GM23338 (cell line): ENCODE measurements around the gene MYO16. TPM values are rescaled to one million over a fixed set of nuclear protein-coding genes. Genes with fewer than 3 reads are reported as not detected.

Source experiments
- ATAC-seq: fragments of 200-7000 bp; cut with Tn5 transposase; 3 replicates; pipeline ENCODE4 v1.9.1; 2020
- DNase-seq: peaks from one replicate; pipeline ENCODE4 v3.0.0-alpha.2; 2015; ENCODE audit warnings: low spot score
- H2AFZ ChIP-seq: fragments of 200-600 bp; sonication (generic); 2 replicates; pipeline ENCODE4 v1.8.0; 2016; ENCODE audit warnings: antibody characterized with exemption, mild to moderate bottlenecking, moderate library complexity
- H3F3A ChIP-seq: fragments of 200-600 bp; sonication (generic); replicated peaks from 2 replicates; pipeline ENCODE4 v1.8.0; 2017; ENCODE audit warnings: antibody characterized with exemption, mixed run types, low read depth
- H3K27ac ChIP-seq: fragments of 200-600 bp; sonication (generic); 2 replicates; pipeline ENCODE4 v1.6.1; 2016; ENCODE audit warnings: low read depth
- H3K27me3 ChIP-seq: fragments of 200-600 bp; sonication (generic); 2 replicates; pipeline ENCODE4 v1.8.0; 2016; ENCODE audit warnings: mild to moderate bottlenecking, mixed run types, moderate library complexity; ENCODE audit not compliant: insufficient read depth
- H3K36me3 ChIP-seq: fragments of 200-600 bp; sonication (generic); 2 replicates; pipeline ENCODE4 v1.8.0; 2016; ENCODE audit warnings: mild to moderate bottlenecking; ENCODE audit not compliant: insufficient read depth
- H3K4me1 ChIP-seq: fragments of 200-600 bp; sonication (generic); 2 replicates; pipeline ENCODE4 v1.8.0; 2016; ENCODE audit warnings: mild to moderate bottlenecking, moderate library complexity; ENCODE audit not compliant: insufficient read depth
- H3K4me2 ChIP-seq: fragments of 200-600 bp; sonication (generic); 2 replicates; pipeline ENCODE4 v1.7.1; 2017; ENCODE audit warnings: mixed run types
- H3K4me3 ChIP-seq: fragments of 200-600 bp; sonication (generic); 2 replicates; pipeline ENCODE4 v1.6.1; 2016; ENCODE audit warnings: mixed run types
- H3K79me2 ChIP-seq: fragments of 200-600 bp; sonication (generic); replicated peaks from 2 replicates; pipeline ENCODE4 v1.8.0; 2017; ENCODE audit warnings: mild to moderate bottlenecking; ENCODE audit not compliant: insufficient read depth
- H3K9me2 ChIP-seq: fragments of 200-600 bp; sonication (generic); 2 replicates; pipeline ENCODE4 v1.8.0; 2017; ENCODE audit not compliant: insufficient read depth
- H4K20me1 ChIP-seq: fragments of 200-600 bp; sonication (generic); replicated peaks from 2 replicates; pipeline ENCODE4 v1.8.0; 2017; ENCODE audit warnings: mild to moderate bottlenecking; ENCODE audit not compliant: insufficient read depth
- H3K27ac Mint-ChIP-seq: 2 replicates; pipeline ENCODE4 v1.8.0; 2020; ENCODE audit warnings: inconsistent platforms, mild to moderate bottlenecking, moderate library complexity, mixed read lengths
- H3K27me3 Mint-ChIP-seq: 3 replicates; pipeline ENCODE4 v1.8.0; 2022; ENCODE audit warnings: low read depth, mild to moderate bottlenecking, moderate library complexity, mixed read lengths, inconsistent platforms; ENCODE audit not compliant: insufficient read depth, poor library complexity
- H3K36me3 Mint-ChIP-seq: 3 replicates; pipeline ENCODE4 v1.8.0; 2021; ENCODE audit warnings: low read depth, mild to moderate bottlenecking, inconsistent platforms, moderate library complexity, mixed read lengths
- H3K4me1 Mint-ChIP-seq: 3 replicates; pipeline ENCODE4 v1.8.0; 2020; ENCODE audit warnings: mild to moderate bottlenecking, inconsistent platforms, mixed read lengths
- H3K4me3 Mint-ChIP-seq: 3 replicates; pipeline ENCODE4 v1.8.0; 2021; ENCODE audit warnings: moderate library complexity, mild to moderate bottlenecking, inconsistent platforms, mixed read lengths
- H3K9me3 Mint-ChIP-seq: 3 replicates; pipeline ENCODE4 v1.8.0; 2020; ENCODE audit warnings: moderate library complexity, mild to moderate bottlenecking, inconsistent platforms, mixed read lengths
- CREB1 ChIP-seq: fragments of 250-450 bp; sonication (Bioruptor Pico); IDR thresholded peaks from 2 replicates; pipeline ENCODE4 v1.5.0; 2020; ENCODE audit warnings: low read depth, mild to moderate bottlenecking, moderate library complexity
- EZH2 ChIP-seq: fragments of 200-600 bp; sonication (generic); IDR thresholded peaks from one replicate; pipeline ENCODE4 v1.8.0; 2017; ENCODE audit warnings: antibody characterized with exemption, mild to moderate bottlenecking, low read depth; ENCODE audit not compliant: unreplicated experiment
- EZH2phosphoT487 ChIP-seq: fragments of 200-600 bp; sonication (generic); IDR thresholded peaks from one replicate; pipeline ENCODE4 v1.8.1; 2018; ENCODE audit warnings: antibody characterized with exemption; ENCODE audit not compliant: unreplicated experiment
- JUNB ChIP-seq: IDR thresholded peaks from one replicate; pipeline ENCODE4 v1.6.1; 2016; ENCODE audit warnings: antibody characterized with exemption; ENCODE audit not compliant: unreplicated experiment
- NANOG ChIP-seq: IDR thresholded peaks from 2 replicates; pipeline ENCODE4 v1.6.1; 2016; ENCODE audit warnings: antibody characterized with exemption, borderline replicate concordance
- POLR2AphosphoS5 ChIP-seq: IDR thresholded peaks from 2 replicates; pipeline ENCODE4 v1.6.1; 2016; ENCODE audit warnings: antibody characterized with exemption, low read depth
- STAT1 ChIP-seq: IDR thresholded peaks from one replicate; pipeline ENCODE4 v1.6.1; 2016; ENCODE audit warnings: antibody characterized with exemption; ENCODE audit not compliant: unreplicated experiment
- ZNF114 ChIP-seq: fragments of 250-450 bp; sonication (Bioruptor Pico); IDR thresholded peaks from 2 replicates; pipeline ENCODE4 v1.5.0; 2020; ENCODE audit warnings: mild to moderate bottlenecking, moderate library complexity
- ZNF331 ChIP-seq: fragments of 250-450 bp; sonication (Bioruptor Pico); IDR thresholded peaks from 2 replicates; pipeline ENCODE4 v1.5.0; 2020; ENCODE audit warnings: low read depth, mild to moderate bottlenecking, moderate library complexity
- polyA plus RNA-seq: library from polyadenylated mRNA; unstranded; fragments of >200 nt; fragmentation: Nextera tagmentation; extraction: Ambion mirVana; gene quantifications from 2 replicates; pipeline ENCODE4 v1.2.1, GENCODE V29; 2016
- total RNA-seq: library from RNA; depleted of rRNA; stranded (reverse); fragments of >200 nt; shearing (Covaris generic); gene quantifications from 2 replicates; pipeline ENCODE4 v1.2.3, GENCODE V29; 2014
- TF ChIP-seq, protein P1 (sequence below), 2 experiments: fragments of 200-600 bp in 1 of 2; sonication (generic) in 1 of 2; conservative IDR thresholded peaks; 2 replicates each; pipeline versions ENCODE4 v1.5.1 to v1.6.1; 2016 to 2017; ENCODE audit warnings: antibody characterized with exemption in 2 of 2, low read depth in 2 of 2, mild to moderate bottlenecking in 2 of 2, moderate library complexity in 1 of 2
- TF ChIP-seq, protein P2 (sequence below): fragments of 250-450 bp; sonication (Bioruptor Pico); IDR thresholded peaks from 2 replicates; pipeline ENCODE4 v1.5.0; 2020; ENCODE audit warnings: mild to moderate bottlenecking, moderate library complexity
- TF ChIP-seq, protein P3 (sequence below): IDR thresholded peaks from 2 replicates; pipeline ENCODE4 v1.6.1; 2016; ENCODE audit warnings: antibody characterized with exemption
- TF ChIP-seq, protein P4 (sequence below): IDR thresholded peaks from one replicate; pipeline ENCODE4 v1.6.1; 2018; ENCODE audit warnings: antibody characterized with exemption; ENCODE audit not compliant: unreplicated experiment

Gene MYO16
- total and polyA plus RNA-seq, 2 experiments from 2014 or later, result 0.10 to 0.13 TPM

DNA sequence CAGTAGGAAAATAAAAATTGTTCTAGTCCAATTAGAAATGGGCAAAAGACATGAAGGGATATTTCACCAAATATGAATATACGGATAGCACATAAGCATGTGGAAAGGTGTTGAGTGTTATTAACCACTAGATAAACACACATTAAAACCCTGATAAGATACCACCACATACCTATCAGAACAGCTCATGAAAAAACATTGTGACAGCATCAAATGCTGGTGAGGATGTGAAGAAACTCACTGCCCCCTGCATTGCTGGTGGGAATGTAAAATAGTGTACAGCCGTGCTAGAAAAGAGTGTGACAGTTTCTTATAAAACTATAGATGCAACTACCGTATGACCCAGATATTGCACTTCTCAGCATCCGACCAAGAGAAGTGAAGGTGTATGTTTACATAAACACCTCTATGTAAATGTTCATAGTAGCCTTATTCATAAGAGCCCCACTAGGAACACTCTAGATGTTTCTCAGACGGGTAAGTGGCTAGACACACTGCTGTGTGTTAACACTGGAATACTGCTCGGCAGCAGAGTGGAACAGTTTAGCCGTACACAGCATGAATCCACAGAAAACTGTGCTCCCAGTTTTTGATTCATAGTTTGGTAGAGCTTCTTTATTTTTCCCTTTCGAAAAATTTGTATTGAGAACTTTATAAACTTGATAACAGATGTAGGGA lies 321.1 kb downstream of the MYO16 start:
- DNase-seq (no peak), ATAC-seq (no peak)
- Mint-ChIP-seq H3K27ac (no peak overlapping the region), H3K4me3 (no peak overlapping the region), H3K4me1 (no peaks in the 10 kb centered on the region), H3K9me3 (no peaks in the 10 kb centered on the region), H3K27me3 (no peaks in the 10 kb centered on the region), H3K36me3 (no peaks in the 10 kb centered on the region)
- TF ChIP-seq EZH2phosphoT487, result no peak
- TF ChIP-seq, protein P1, sequence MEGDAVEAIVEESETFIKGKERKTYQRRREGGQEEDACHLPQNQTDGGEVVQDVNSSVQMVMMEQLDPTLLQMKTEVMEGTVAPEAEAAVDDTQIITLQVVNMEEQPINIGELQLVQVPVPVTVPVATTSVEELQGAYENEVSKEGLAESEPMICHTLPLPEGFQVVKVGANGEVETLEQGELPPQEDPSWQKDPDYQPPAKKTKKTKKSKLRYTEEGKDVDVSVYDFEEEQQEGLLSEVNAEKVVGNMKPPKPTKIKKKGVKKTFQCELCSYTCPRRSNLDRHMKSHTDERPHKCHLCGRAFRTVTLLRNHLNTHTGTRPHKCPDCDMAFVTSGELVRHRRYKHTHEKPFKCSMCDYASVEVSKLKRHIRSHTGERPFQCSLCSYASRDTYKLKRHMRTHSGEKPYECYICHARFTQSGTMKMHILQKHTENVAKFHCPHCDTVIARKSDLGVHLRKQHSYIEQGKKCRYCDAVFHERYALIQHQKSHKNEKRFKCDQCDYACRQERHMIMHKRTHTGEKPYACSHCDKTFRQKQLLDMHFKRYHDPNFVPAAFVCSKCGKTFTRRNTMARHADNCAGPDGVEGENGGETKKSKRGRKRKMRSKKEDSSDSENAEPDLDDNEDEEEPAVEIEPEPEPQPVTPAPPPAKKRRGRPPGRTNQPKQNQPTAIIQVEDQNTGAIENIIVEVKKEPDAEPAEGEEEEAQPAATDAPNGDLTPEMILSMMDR (conservative IDR thresholded peaks at IDR 0.05; ENCODE audit: low read depth in 2 of 2), result no peak
- TF ChIP-seq EZH2, result no peak
- TF ChIP-seq NANOG, result no peak
- TF ChIP-seq, protein P2, sequence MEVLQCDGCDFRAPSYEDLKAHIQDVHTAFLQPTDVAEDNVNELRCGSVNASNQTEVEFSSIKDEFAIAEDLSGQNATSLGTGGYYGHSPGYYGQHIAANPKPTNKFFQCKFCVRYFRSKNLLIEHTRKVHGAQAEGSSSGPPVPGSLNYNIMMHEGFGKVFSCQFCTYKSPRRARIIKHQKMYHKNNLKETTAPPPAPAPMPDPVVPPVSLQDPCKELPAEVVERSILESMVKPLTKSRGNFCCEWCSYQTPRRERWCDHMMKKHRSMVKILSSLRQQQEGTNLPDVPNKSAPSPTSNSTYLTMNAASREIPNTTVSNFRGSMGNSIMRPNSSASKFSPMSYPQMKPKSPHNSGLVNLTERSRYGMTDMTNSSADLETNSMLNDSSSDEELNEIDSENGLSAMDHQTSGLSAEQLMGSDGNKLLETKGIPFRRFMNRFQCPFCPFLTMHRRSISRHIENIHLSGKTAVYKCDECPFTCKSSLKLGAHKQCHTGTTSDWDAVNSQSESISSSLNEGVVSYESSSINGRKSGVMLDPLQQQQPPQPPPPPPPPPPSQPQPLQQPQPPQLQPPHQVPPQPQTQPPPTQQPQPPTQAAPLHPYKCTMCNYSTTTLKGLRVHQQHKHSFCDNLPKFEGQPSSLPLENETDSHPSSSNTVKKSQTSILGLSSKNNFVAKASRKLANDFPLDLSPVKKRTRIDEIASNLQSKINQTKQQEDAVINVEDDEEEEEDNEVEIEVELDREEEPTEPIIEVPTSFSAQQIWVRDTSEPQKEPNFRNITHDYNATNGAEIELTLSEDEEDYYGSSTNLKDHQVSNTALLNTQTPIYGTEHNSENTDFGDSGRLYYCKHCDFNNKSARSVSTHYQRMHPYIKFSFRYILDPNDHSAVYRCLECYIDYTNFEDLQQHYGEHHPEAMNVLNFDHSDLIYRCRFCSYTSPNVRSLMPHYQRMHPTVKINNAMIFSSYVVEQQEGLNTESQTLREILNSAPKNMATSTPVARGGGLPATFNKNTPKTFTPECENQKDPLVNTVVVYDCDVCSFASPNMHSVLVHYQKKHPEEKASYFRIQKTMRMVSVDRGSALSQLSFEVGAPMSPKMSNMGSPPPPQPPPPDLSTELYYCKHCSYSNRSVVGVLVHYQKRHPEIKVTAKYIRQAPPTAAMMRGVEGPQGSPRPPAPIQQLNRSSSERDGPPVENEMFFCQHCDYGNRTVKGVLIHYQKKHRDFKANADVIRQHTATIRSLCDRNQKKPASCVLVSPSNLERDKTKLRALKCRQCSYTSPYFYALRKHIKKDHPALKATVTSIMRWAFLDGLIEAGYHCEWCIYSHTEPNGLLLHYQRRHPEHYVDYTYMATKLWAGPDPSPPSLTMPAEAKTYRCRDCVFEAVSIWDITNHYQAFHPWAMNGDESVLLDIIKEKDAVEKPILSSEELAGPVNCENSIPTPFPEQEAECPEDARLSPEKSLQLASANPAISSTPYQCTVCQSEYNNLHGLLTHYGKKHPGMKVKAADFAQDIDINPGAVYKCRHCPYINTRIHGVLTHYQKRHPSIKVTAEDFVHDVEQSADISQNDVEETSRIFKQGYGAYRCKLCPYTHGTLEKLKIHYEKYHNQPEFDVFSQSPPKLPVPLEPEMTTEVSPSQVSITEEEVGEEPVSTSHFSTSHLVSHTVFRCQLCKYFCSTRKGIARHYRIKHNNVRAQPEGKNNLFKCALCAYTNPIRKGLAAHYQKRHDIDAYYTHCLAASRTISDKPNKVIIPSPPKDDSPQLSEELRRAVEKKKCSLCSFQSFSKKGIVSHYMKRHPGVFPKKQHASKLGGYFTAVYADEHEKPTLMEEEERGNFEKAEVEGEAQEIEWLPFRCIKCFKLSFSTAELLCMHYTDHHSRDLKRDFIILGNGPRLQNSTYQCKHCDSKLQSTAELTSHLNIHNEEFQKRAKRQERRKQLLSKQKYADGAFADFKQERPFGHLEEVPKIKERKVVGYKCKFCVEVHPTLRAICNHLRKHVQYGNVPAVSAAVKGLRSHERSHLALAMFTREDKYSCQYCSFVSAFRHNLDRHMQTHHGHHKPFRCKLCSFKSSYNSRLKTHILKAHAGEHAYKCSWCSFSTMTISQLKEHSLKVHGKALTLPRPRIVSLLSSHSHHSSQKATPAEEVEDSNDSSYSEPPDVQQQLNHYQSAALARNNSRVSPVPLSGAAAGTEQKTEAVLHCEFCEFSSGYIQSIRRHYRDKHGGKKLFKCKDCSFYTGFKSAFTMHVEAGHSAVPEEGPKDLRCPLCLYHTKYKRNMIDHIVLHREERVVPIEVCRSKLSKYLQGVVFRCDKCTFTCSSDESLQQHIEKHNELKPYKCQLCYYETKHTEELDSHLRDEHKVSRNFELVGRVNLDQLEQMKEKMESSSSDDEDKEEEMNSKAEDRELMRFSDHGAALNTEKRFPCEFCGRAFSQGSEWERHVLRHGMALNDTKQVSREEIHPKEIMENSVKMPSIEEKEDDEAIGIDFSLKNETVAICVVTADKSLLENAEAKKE (CRISPR knock-in tag), result no peak
- no peak for TF ChIP-seq CREB1 (CRISPR knock-in tag)
- TF ChIP-seq ZNF114 (CRISPR knock-in tag), result no peak
- no peak for TF ChIP-seq POLR2AphosphoS5
- TF ChIP-seq ZNF331 (CRISPR knock-in tag), result no peak
- TF ChIP-seq, protein P3, sequence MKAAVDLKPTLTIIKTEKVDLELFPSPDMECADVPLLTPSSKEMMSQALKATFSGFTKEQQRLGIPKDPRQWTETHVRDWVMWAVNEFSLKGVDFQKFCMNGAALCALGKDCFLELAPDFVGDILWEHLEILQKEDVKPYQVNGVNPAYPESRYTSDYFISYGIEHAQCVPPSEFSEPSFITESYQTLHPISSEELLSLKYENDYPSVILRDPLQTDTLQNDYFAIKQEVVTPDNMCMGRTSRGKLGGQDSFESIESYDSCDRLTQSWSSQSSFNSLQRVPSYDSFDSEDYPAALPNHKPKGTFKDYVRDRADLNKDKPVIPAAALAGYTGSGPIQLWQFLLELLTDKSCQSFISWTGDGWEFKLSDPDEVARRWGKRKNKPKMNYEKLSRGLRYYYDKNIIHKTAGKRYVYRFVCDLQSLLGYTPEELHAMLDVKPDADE, result no peak
- TF ChIP-seq, protein P4, sequence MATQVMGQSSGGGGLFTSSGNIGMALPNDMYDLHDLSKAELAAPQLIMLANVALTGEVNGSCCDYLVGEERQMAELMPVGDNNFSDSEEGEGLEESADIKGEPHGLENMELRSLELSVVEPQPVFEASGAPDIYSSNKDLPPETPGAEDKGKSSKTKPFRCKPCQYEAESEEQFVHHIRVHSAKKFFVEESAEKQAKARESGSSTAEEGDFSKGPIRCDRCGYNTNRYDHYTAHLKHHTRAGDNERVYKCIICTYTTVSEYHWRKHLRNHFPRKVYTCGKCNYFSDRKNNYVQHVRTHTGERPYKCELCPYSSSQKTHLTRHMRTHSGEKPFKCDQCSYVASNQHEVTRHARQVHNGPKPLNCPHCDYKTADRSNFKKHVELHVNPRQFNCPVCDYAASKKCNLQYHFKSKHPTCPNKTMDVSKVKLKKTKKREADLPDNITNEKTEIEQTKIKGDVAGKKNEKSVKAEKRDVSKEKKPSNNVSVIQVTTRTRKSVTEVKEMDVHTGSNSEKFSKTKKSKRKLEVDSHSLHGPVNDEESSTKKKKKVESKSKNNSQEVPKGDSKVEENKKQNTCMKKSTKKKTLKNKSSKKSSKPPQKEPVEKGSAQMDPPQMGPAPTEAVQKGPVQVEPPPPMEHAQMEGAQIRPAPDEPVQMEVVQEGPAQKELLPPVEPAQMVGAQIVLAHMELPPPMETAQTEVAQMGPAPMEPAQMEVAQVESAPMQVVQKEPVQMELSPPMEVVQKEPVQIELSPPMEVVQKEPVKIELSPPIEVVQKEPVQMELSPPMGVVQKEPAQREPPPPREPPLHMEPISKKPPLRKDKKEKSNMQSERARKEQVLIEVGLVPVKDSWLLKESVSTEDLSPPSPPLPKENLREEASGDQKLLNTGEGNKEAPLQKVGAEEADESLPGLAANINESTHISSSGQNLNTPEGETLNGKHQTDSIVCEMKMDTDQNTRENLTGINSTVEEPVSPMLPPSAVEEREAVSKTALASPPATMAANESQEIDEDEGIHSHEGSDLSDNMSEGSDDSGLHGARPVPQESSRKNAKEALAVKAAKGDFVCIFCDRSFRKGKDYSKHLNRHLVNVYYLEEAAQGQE, result no peak
- no peak for TF ChIP-seq JUNB
- TF ChIP-seq STAT1, result no peak
- Histone ChIP-seq H2AFZ (no peak overlapping the region), H4K20me1 (no peaks in the 10 kb centered on the region), H3K4me2 (no peak overlapping the region), H3K27me3 (no peaks in the 10 kb centered on the region), H3K36me3 (no peaks in the 10 kb centered on the region), H3K4me1 (no peaks in the 10 kb centered on the region), H3F3A (no peaks in the 10 kb centered on the region), H3K9me2 (no peaks in the 10 kb centered on the region), H3K4me3 (no peak overlapping the region), H3K79me2 (no peaks in the 10 kb centered on the region), H3K27ac (no peak overlapping the region)
